OCI-LY3 (cell line): Measurements from ENCODE around the gene UBE2U.

Experiments
- H2AFZ ChIP-seq: fragments of 200-600, 300-600 bp; shearing (Covaris generic); 2 replicates; pipeline ENCODE4 v1.6.0; 2014; ENCODE audit warnings: antibody characterized with exemption, low read depth, low read length
- H3K27ac ChIP-seq: fragments of 200-600, 300-600 bp; sonication (generic); 2 replicates; pipeline ENCODE4 v1.5.1; 2014; ENCODE audit warnings: mild to moderate bottlenecking, low read length, moderate library complexity, mixed read lengths
- H3K27me3 ChIP-seq: fragments of 200-600, 300-600 bp; sonication (generic); 2 replicates; pipeline ENCODE4 v1.6.1; 2014; ENCODE audit warnings: low read depth, low read length, mixed read lengths
- H3K36me3 ChIP-seq: fragments of 200-600, 300-600 bp; sonication (generic); replicated peaks from 2 replicates; pipeline ENCODE3; 2014; ENCODE audit warnings: low read depth, low read length, mixed read lengths
- H3K4me1 ChIP-seq: fragments of 300-600, 200-600 bp; sonication (generic); 2 replicates; pipeline ENCODE4 v1.6.1; 2014; ENCODE audit warnings: low read length, mixed read lengths
- H3K4me2 ChIP-seq: fragments of 200-600, 300-600 bp; sonication (generic); 2 replicates; pipeline ENCODE4 v1.6.1; 2014; ENCODE audit warnings: low read length, mixed read lengths
- H3K4me3 ChIP-seq: fragments of 300-600, 200-600 bp; sonication (generic); 2 replicates; pipeline ENCODE4 v1.5.1; 2014; ENCODE audit warnings: antibody characterized with exemption, mild to moderate bottlenecking, low read length, moderate library complexity
- H3K79me2 ChIP-seq: fragments of 300-600, 200-600 bp; shearing (Covaris generic); 2 replicates; pipeline ENCODE4 v1.6.1; 2014; ENCODE audit warnings: mild to moderate bottlenecking, low read length, mixed read lengths
- H3K9ac ChIP-seq: fragments of 300-600, 200-600 bp; shearing (Covaris generic); 2 replicates; pipeline ENCODE4 v1.6.0; 2014; ENCODE audit warnings: mild to moderate bottlenecking, low read length, moderate library complexity
- H3K9me3 ChIP-seq: fragments of 200-600, 300-600 bp; shearing (Covaris generic); 2 replicates; pipeline ENCODE4 v1.6.1; 2014; ENCODE audit warnings: low read length, mixed read lengths; ENCODE audit not compliant: insufficient read depth
- H4K20me1 ChIP-seq: fragments of 200-600, 300-600 bp; sonication (generic); 2 replicates; pipeline ENCODE4 v1.6.1; 2016; ENCODE audit warnings: low read length, mixed read lengths; ENCODE audit not compliant: insufficient read depth
- EZH2phosphoT487 ChIP-seq: fragments of 200-600 bp; shearing (Covaris generic); IDR thresholded peaks from 2 replicates; pipeline ENCODE4 v1.6.1; 2018; ENCODE audit warnings: antibody characterized with exemption, mixed run types, low read depth
- TF ChIP-seq, protein P1 (sequence below): fragments of 200-600, 300-600 bp; sonication (generic); IDR thresholded peaks from 2 replicates; pipeline ENCODE4 v1.5.1; 2014; ENCODE audit warnings: antibody characterized with exemption, low read length, low read depth

Gene UBE2U

DNA sequence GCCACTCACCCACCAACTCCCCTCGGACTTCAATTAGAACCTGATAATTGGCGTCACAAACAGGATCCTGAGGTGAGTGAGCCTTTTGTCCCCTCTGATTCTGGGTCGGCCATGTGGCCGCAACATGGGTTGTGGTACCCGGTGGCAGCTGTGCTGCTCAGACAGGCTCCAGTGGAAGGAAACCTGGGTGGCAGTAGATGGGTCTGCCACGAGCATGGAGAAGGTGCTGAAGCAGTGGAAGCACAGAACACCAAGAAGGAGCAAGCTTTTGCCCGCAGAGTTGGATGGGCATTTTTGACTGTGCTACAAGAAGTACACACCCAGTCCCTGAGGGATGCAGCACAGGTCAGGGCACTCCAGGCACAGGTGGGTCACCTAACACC lies 16.5 kb upstream of the UBE2U start:
- Histone ChIP-seq H3K27ac (no peak overlapping the region), H4K20me1 (no peaks in the 10 kb centered on the region), H3K79me2 (no peaks in the 10 kb centered on the region), H3K36me3 (no peaks in the 10 kb centered on the region), H3K27me3 (no peaks in the 10 kb centered on the region), H3K4me2 (no peak overlapping the region), H2AFZ (no peak overlapping the region), H3K9ac (no peak overlapping the region), H3K9me3 (no peaks in the 10 kb centered on the region), H3K4me3 (no peak overlapping the region), H3K4me1 (peaks cover 6% of the 10 kb centered on the region)
- TF ChIP-seq EZH2phosphoT487 = no peak
- TF ChIP-seq, protein P1, sequence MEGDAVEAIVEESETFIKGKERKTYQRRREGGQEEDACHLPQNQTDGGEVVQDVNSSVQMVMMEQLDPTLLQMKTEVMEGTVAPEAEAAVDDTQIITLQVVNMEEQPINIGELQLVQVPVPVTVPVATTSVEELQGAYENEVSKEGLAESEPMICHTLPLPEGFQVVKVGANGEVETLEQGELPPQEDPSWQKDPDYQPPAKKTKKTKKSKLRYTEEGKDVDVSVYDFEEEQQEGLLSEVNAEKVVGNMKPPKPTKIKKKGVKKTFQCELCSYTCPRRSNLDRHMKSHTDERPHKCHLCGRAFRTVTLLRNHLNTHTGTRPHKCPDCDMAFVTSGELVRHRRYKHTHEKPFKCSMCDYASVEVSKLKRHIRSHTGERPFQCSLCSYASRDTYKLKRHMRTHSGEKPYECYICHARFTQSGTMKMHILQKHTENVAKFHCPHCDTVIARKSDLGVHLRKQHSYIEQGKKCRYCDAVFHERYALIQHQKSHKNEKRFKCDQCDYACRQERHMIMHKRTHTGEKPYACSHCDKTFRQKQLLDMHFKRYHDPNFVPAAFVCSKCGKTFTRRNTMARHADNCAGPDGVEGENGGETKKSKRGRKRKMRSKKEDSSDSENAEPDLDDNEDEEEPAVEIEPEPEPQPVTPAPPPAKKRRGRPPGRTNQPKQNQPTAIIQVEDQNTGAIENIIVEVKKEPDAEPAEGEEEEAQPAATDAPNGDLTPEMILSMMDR = no peak

DNA sequence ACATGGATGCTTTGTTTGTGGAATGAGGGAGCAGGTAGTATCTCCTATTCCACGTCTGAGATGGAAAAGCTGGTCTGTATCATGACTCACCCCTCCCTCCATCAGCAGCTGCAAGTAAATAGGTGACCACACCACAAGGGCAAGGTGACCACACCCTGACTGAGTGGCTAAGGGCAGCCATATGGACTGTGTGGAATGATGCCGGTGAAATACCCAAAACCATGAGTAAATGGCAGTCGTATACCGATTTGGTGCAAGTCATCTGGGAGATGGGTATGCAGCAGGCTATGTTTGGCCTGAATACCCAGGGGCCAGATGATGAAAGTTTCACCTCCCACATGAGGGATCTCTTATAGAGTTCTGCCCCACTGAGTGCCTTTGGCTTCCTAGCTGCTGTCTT lies 15.8 kb upstream of the UBE2U start:
- Histone ChIP-seq H3K4me2 (no peak overlapping the region), H3K9ac (no peak overlapping the region), H3K79me2 (no peaks in the 10 kb centered on the region), H3K4me1 (peaks cover 6% of the 10 kb centered on the region), H3K9me3 (no peaks in the 10 kb centered on the region), H3K36me3 (no peaks in the 10 kb centered on the region), H3K4me3 (no peak overlapping the region), H2AFZ (no peak overlapping the region), H4K20me1 (no peaks in the 10 kb centered on the region), H3K27ac (no peak overlapping the region), H3K27me3 (no peaks in the 10 kb centered on the region)
- TF ChIP-seq, protein P1 = no peak
- TF ChIP-seq EZH2phosphoT487 = no peak

DNA sequence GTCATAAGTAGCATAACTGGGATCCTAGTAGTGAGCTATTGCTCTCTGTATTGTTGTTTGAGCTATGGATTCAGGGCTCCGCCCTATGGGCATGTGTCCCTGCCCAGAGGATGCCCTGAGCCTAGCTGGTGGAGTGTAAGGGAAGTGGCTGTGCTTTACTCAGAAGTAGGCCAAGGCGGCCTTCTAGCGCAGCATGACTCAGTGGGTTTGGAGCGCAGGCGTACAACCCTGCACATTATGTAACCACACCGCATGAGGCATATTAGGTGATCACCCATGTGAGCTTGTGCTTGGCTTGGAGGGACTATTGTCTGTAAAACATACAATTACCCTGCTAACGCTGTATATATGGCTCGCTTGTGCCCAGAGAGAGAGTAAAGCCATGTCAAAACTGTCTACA lies 11.1 kb upstream of the UBE2U start:
- no peak overlapping the region for H3K4me2 ChIP-seq
- no peaks in the 10 kb centered on the region for H3K36me3 ChIP-seq
- H4K20me1 ChIP-seq = no peaks in the 10 kb centered on the region
- no peak overlapping the region for H2AFZ ChIP-seq
- H3K27ac ChIP-seq = no peak overlapping the region
- TF ChIP-seq, protein P1 = no peak
- TF ChIP-seq EZH2phosphoT487 = no peak
- no peak overlapping the region for H3K9ac ChIP-seq
- no peaks in the 10 kb centered on the region for H3K27me3 ChIP-seq
- H3K4me1 ChIP-seq = peaks cover 8% of the 10 kb centered on the region; the same call in 1 of the 2 replicates
- H3K79me2 ChIP-seq = no peaks in the 10 kb centered on the region
- H3K9me3 ChIP-seq = no peaks in the 10 kb centered on the region
- H3K4me3 ChIP-seq = no peak overlapping the region

DNA sequence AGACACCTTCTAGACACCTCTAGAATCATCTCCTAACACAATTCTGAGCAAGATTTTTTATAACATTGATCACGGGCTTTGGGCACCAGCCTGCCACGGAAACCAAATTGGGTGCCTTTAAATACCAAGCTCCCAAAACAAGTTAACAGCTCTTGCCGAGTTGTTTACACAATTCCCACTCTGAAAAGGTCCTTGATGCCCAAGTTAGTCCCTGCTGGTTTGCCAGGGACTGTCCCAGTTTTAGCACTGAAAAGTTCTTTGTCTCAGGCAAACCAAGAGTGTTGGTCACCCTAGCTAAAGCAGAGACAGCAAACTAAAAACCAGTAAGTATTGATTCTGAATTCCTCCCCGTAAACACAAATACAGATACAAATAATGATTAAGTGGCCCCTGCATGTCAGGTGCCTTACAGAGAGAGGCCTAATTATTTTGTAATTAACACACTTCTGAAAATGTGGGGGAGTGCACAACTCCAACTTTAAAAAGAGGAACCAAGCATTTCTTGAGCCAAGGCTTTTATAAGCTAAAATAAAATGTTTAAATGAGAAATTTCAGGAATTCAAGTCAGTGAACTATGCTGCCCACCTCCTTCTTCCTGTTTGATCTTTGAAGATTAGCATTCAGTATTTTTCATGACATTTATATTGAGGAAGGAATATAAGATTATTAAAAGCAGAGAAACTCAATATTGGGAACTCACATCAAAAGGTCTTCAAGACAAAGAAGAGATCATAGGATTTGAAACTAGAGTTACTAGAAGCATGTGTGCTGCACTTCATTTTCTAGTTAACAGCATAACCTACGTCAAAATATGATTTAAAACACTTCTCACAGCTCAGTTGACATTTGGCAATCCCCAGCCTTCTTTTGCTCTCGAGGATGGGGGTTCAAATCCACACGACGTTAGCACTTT lies 9.0 kb upstream of the UBE2U start:
- TF ChIP-seq, protein P1 = no peak
- TF ChIP-seq EZH2phosphoT487 = no peak
- H3K9me3 ChIP-seq = no peaks in the 10 kb centered on the region
- H3K4me3 ChIP-seq = no peak overlapping the region
- H3K79me2 ChIP-seq = no peaks in the 10 kb centered on the region
- peaks cover 8% of the 10 kb centered on the region; the same call in 1 of the 2 replicates for H3K4me1 ChIP-seq
- no peak overlapping the region for H3K4me2 ChIP-seq
- no peaks in the 10 kb centered on the region for H3K36me3 ChIP-seq
- no peaks in the 10 kb centered on the region for H4K20me1 ChIP-seq
- H3K9ac ChIP-seq = no peak overlapping the region
- H3K27me3 ChIP-seq = no peaks in the 10 kb centered on the region
- H3K27ac ChIP-seq = no peak overlapping the region
- no peak overlapping the region for H2AFZ ChIP-seq
